ENCODE measurements around the gene CGB3.

DNA sequence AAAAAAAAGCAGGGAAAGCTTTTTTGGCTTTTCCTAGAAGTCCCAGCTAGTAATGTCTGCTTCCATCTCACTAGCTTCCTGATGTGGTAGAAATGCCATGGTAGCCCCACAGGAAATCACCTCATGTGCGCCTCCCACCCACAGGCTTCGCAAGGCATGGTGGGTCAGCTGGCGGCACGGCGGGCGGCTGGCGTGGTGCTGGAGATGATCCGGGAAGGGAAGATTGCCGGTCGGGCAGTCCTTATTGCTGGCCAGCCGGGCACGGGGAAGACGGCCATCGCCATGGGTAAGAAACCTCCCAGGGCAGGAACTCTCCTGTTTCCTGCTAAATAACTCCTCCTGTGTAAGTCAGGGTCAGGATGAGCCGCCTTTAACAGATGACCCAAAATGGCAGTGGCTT, 20.0 kb downstream of the CGB3 start:
- TF ChIP-seq, protein P1, sequence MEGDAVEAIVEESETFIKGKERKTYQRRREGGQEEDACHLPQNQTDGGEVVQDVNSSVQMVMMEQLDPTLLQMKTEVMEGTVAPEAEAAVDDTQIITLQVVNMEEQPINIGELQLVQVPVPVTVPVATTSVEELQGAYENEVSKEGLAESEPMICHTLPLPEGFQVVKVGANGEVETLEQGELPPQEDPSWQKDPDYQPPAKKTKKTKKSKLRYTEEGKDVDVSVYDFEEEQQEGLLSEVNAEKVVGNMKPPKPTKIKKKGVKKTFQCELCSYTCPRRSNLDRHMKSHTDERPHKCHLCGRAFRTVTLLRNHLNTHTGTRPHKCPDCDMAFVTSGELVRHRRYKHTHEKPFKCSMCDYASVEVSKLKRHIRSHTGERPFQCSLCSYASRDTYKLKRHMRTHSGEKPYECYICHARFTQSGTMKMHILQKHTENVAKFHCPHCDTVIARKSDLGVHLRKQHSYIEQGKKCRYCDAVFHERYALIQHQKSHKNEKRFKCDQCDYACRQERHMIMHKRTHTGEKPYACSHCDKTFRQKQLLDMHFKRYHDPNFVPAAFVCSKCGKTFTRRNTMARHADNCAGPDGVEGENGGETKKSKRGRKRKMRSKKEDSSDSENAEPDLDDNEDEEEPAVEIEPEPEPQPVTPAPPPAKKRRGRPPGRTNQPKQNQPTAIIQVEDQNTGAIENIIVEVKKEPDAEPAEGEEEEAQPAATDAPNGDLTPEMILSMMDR (conservative IDR thresholded peaks at IDR 0.05; ENCODE audit: low read length), result no peak
- TF ChIP-seq EZH2phosphoT487 (IDR thresholded peaks at IDR 0.05; ENCODE audit: borderline replicate concordance, low read depth, low read length), result no peak
